GM19025 (cell line): ENCODE measurements around the gene PSMC1.

Experiments used
- ATAC-seq: cut with Tn5 transposase; IDR thresholded peaks from one replicate; pipeline ENCODE4 v1.9.1; 2021; ENCODE audit warnings: mild to moderate bottlenecking, low read depth, moderate library complexity; ENCODE audit not compliant: unreplicated experiment

The PSMC1 gene

DNA sequence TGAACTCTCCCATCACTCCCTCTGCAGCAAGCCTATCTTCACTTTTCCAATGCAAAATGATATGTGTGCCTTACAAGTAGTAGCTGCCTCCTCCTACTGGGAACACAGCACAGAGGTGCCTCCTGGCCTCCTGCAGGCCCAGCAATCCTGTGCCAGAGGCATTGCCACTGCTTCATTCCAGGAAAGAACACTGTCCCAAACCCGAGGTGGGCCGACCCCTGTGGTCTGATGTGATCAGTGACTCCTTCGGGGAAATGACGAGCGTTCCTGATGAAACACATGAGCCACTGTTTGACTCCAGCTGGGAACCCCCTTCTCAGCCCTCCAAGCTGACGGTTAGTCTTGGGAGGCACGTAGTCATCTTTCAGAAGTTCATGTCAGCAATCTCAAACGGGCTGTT, 19.5 kb downstream of the PSMC1 start:
- ATAC-seq: no peak

DNA sequence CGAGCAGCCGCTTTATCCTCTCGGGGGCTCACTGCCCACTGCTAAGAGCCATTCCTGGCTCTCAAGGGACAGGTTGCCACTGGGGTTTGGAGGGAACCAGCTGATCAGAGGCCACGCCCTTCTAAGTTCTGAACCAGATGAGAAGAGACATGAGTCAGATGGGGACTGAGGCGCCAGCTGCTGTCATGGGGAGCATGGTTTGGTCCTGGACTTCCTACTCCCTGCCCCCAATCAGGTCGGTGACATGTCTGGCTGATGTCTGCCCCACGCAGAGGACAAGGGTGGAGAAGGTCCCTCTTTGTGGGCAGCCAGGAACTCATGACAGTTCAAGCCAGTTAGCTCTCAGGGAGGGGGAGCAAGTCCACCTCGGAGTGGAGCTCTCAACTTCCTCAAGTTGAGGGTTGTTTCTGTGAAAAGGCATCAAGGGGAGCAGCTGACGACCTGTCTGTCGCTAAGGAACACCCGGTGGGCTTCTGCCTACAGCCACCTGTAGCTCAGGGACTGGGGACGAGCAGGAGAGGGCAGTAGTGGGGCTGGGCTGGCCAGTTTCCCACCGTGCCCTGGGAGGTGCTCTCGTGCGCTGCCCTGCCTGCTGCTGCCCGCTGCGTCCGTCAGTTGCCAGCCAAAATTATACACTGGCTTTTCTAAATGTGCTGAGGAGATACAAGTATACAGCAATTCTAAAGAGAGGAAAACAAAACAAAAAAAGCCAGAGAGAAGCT, 20.5 kb downstream of the PSMC1 start:
- no peak for ATAC-seq

DNA sequence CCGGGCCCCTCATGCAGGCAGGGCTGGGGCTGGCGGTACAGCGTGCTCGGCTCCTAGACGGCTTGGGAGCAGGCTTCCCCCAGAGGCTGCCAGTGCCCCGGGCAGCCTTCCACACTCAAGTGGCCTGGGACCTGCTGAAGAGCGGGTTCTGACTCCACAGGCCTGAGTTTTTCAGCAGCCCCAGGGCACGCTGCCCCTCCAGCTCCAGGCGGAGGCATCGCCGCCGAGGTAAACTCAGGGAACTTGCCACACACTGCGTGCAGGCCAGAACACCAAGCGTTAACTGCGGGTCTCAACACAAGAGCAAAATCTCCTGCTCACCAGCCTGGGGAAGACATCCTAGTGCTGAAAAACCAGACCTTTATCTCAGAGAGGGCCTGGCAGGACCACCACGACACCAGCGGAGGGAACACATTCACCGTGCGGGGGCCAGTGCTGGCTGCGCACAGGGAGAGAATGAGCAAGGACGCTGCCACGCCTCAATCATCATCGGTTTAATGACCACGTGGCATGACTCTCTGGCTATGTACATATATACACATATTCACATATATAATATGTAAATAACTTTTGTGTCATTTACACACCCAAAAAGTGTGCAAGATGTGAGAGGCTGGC, 21.3 kb downstream of the PSMC1 start:
- ATAC-seq: no peak

DNA sequence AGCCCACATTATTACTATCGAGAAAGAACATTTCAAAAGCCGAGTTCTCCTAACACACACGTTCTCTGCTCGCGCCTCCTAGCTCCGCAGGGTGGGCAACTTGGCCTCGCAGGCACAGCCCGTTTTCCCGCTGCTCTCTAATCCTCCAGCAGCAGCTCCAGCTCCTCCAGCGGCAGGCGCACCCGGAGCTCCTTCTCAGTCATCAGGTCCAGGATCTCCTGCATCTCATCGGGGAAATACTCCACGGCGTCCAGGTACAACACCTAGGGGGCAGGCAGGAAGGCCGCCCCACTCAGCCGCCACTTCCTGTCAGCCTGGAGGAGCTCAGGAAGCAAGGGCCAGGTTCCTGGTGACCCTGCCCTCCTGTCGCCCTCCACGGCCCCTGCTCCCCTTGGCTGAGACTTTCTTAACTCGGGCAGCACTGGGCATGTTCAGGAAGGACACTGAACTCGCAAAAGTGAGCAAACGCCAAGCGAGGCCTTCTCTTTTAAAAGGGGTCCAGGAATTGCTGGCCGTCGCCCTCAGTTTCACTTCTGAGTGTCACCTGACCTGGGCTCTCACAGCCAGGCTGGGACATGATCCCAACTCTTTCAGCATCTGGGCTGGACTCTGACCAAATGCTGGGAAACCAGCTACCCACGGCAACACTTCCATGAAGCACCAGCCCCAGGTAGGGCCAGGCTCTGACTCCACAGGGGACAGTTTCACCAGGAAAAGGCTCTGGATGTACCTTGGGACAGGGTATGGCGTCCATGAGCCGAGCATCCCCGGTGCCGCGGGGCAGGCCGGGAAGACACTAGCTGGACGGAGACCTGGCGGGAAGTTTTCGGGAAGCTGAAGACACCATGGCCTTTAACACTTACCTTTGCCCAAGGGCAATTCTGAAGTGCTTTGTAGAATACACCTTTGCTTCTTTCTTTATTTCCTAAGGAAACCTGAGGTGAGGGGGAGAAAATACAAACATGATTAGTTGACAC, 22.1 kb downstream of the PSMC1 start:
- ATAC-seq: no peak

DNA sequence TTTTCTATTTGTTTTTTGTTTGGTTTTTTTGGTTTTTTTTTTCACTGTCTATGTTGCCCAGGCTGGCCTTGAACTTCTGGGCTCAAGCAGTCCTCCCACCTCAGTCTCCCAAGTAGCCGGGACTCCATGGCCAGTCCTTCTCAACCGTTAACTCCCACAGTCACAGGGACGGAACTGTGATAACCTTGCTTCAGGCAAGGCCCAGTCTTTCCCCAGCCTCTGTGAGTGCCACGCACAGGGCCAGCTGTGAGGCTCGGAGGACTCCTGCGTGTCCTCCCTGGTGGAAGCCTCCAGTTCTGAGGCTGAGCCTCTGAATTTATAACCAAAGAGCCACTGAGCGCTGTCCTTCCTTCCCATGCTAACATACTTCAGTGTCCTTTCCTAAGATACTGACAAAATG, 23.7 kb downstream of the PSMC1 start:
- no peak for ATAC-seq

DNA sequence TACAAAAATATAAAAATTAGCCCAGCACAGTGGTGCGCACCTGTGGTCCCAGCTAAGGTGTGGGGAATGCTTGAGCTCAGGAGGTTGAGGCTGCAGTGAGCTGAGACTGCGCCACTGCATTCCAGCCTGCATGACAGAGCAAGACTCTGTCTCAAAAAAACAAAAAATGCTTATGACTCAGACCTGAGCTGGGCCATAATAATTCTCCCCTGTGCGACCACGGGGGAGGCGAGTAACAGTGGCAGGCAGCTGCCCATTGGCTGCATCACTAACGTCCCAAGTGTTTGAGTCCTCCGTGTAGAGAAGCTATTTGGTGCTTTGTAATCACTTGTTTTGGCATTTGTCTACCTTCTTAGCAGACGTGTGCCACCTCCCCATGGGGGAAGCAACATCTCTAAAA, 24.9 kb downstream of the PSMC1 start:
- no peak for ATAC-seq

DNA sequence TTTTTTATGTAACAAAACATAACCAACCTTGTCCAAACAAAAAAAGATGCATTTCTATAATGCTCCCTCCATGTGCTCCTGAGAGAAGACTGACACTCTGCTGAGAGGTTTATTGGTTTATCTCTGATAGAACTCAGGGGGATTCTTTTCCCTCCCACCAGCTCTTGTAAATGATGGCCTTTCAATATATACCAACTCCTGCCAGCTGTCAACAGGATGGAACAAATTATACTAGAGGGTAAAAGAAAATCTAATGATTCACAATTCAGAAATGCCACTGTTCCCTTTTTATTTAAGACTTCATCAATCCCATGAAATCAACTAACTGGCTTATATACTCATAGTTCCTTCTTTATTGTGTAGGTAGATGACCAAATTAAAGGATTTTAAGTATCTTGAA, 25.4 kb downstream of the PSMC1 start:
- no peak for ATAC-seq

DNA sequence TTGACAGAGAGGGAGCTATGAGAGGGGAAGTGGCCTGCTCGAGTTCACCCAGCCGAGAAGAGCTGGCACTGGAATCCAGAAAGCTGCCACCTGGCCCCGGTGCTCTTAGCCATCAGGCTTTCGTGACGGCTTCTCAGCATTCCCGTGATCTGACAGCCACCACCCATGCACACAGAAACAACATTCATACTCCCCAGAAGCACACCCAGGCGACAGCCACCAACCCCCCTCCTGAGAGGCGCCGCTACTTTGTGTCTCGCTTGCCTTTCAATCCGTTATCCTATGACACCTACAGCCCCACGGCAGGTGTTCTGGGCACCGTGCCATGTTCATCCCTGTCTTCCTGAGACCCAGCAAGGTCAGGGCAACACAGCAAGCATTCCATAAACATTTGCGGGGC, 31.4 kb downstream of the PSMC1 start:
- no peak for ATAC-seq

DNA sequence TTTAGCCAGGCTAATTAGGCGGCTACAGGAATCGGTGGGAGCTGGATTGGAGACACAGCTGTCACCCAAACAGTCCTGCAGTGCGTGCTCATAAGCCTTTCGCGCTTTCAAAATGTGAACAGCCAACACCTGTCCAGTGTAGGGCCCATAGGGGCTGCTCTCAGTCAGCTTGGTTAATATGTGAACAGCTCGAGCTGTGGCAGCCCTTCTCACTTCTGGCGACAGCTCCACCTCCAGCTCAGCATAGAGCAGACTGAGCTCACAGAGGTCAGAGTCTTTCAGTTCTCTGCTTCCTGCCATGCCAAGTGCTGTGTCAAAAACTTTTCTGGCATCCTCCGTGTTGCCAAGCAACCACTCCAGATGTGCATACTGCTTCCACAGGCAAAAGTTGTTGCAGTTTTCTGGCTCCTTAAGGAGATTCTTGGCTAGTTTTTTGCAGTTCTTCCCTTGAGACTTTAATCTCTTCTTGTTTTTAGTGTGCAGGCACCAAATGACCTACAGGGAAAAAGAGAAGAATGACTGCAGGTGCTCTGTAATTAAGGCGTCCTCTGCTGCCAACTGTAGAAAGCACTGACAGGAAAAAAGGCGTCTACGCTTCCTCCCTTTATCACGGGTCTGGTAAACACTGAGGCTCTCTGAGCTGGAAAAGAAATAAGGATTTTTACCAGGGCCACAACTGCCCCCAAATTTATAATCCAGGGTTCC, 32.5 kb downstream of the PSMC1 start:
- peak; percentile 100 for ATAC-seq

DNA sequence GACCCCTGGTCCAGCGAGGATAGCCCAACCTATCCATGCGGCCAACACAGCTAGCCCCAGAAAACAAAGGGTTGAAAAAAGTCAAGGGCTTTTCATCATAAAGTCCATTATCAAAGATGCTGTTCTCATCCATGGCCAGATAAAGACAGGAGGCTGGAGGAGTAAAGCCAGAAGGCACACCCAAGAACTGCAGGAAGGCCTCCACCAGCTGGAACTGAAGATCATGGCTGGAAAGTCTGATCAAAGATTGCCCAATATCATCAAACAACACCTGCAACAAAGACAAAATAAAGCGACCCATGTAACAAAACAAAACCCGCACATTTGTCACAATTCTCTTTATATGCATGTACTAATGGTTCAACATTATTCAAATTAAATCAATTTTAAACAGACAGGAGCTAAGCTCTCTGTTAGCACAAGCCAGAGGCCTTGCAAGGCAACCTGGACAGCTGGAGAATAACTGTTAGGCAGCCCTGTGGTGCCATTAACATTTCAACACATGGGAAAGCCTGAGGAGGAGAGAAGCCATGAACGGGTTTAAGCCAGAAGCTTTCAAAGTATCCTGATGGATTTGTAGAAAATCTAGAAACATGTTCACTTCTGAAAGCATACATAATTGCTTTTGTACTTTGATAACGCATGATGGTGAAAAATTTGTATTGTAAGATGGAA, 34.1 kb downstream of the PSMC1 start:
- no peak for ATAC-seq

DNA sequence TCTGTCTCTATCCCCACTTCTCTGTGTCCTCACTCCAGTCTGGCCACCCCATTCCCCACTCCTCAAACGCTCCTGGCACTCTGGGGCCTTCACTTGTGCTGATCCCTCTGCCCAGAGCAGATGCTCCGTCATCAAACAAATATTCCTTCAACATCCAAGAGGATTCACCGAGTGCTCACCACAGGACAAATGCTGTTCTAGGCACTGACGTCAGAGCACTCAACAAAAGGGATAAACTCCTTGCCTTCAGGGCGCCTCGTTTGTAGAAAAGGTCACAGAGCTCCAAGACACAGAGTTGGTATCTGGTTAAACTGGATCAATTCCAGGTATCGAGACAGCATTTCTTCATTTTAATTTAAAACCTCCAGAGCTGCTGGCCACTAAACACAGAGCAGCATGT, 35.3 kb downstream of the PSMC1 start:
- no peak for ATAC-seq

DNA sequence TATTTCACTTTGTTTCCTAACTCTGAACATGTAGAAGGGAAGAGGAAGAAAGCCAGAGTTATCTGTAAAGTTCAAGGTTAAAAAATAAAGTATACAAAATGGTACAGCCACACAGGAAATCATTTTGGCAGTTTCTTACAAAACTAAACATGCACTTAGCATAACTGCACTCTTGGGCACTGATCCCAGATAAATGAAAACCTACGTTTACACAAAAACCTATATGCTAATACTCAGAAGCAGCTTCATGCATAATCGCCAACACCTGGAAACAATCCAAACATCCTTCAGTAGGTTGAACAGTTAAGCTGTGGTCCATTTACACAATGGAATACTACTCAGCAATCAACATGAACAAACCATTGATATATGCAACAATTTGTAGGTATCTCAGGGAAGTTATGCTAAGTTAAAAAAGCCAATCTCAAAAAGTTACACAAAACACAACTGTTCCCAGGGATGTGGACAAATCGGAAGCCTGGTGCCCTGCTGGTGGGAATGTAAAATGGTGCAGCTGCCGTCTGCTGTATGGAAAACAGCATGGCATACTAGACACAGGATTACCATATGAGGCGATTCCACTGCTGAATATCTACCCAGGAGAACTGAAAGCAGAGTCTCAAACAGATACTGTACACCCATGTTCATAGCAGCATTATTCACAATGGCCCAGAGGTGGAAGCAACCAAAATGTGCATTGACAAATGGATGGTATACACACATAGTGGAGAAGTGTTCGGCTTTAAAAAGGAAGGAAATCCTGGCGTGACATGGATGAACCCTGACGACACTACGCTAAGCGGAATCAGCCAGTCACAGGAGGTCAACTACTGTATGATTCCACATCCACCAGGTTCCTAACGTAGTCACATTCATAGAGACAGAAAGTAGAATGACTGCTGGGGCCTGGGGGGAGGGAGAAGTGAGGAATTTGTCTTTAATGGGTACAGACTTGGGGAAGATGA, 37.7 kb downstream of the PSMC1 start:
- no peak for ATAC-seq

DNA sequence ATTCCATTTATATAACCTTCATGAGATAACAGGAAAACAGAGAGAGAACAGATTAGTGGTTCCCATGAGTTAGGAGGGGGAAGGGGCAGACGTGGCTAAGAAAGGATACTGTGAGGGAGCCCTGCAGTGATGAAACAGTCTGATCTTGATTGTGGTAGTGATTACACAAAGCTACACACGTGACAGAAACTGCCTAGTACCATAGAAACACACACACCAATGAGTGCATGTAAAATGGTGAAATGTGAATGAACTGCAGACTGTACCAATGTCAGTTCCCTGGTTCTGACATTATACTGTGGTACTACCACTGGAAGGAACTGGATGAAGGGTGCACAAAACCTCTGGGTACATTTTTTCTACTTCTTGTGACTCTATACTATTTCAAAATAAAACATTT, 38.5 kb downstream of the PSMC1 start:
- ATAC-seq: no peak

DNA sequence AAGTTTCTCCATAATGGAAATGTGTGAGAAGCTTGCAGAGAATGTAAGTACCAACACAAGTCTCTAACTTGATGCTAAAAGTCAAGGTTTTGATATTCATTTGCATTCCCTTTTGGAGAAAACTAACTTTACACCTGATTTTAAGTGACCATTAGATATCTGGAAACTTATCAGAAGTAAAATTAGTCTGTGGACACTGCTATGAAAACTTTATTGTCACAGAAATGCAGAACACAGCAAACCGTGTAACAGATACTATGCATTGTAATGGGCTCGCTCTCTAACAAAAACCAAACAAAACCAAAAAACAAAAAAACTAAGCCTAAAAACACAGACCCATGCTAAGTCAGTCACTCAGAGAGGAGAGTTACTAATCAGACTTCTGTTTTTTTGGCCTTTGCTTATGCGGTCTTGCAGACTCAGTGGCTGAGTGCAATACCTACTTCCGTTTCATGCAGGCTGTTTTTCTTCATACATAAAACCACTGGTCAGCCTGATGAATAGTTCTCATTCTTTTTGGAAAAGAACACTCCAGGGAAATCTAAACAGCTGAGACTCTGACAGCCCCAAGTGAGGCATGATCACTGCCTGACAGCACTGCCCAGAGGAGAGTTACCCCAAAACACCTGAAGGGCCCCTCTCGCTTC, 39.6 kb downstream of the PSMC1 start:
- no peak for ATAC-seq

DNA sequence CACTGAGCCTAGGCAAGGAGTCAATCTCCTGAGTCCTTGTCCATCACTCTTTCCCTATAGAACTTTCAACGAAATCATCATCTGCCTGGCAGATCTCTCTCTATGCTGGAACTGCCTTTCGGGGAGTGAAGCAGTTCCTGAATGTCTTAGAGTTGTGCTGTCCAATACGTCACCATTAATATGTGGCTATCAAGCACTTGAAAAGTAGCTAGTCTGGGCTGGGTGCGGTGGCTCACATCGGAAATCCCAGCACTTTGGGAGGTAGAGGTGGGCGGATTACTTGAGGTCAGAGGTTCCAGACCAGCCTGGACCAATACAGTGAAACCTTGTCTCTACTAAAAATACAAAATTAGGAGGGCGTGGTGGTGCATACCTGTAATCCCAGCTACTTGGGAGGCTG, 40.3 kb downstream of the PSMC1 start:
- no peak for ATAC-seq

DNA sequence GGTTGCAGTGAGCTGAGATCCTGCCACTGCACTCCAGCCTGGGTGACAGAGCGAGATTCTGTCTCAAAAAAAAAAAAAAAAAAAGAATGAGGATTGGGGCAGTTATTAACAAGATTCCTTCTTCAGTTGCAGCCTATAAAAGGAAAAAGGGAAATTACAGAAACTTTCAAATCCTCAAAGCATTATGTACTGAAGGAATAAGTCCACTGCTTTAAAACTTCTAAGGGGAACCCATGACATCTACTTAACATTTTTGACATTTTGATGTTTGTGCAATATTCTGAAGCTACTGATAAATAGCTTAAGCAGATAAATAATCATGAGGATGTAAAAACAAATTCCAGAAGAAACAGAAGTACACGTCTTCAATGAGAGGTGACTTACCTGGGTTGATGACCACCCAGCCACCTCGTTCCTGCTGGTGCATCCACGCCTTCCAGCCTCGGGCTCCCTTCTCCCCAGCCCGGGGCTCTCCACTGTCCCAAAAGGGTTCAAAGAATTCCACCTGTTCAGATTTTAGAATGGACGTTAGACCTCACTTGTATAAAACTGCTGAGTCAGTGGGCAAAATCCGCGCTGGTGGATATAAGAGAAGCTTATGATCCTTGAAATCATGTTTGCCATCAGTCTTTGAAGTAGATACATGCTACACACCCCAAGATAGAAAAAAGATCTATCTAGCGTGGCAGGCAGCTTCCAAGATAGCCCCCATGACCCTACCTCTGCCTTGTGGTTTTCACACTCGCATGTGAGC, 41.7 kb downstream of the PSMC1 start:
- ATAC-seq: no peak

DNA sequence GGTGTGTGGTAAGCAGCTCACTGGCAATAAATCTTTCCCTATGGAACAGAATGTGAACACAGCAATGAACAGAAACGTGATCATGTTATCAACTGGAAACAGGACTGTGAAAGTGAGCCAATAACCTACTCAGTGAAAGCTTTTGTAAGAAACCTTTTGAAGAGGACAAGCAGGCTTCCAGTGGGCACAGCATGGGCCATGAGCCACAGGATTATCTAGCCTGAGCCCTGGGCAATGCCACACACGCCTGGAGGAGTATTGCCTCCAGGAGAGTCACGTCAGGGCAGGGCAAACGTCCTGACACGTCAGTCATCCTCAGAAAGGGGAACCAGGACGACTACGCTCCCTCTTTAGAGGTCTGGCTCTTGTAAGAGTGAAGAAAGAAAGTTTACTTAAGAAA, 43.1 kb downstream of the PSMC1 start:
- no peak for ATAC-seq

DNA sequence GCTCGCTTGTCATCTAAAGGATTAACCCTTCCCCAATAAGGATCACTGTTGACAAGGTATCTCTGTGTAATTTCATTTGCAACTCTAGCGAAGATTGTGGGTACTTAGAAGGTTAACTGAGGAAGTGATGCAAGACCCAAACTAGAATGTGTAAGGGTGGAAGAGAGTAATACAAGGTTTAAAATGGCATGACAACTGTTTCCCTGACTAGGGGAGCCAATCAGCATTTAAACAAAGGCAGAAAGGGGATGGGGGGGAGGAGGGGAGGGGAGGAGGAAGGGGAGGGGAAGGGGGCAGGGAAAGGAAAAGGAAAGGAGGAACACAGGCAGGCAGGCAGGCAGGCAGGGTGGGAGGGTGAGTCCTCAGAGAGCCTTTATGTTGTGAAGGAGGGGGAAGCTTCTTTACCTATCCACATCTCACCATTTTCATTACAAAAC, 44.3 kb downstream of the PSMC1 start:
- ATAC-seq: no peak
